GM12878 (cell line): ENCODE data around the gene NRXN3.

ENCODE experiments used
- ETV6 ChIP-seq, 2 experiments: fragments of 450-650 bp in 1 of 2; IDR thresholded peaks in 1 of 2; conservative IDR thresholded peaks in 1 of 2; 2 replicates each; pipeline ENCODE4 v1.6.1; 2014; ENCODE audit warnings: antibody characterized with exemption in 1 of 2, borderline replicate concordance in 1 of 2, low read depth in 1 of 2, mild to moderate bottlenecking in 1 of 2, moderate library complexity in 1 of 2
- FOXM1 ChIP-seq: IDR thresholded peaks from 2 replicates; pipeline ENCODE4 v1.6.1; 2012; ENCODE audit warnings: low read depth, mild to moderate bottlenecking, inconsistent platforms, low read length, moderate library complexity
- NFIC ChIP-seq: IDR thresholded peaks from 2 replicates; pipeline ENCODE4 v1.6.1; 2012; ENCODE audit warnings: low read depth, mild to moderate bottlenecking, inconsistent platforms, low read length, moderate library complexity
- NFYB ChIP-seq: IDR thresholded peaks from 2 replicates; pipeline ENCODE4 v1.6.1; 2011; ENCODE audit warnings: low read depth, mild to moderate bottlenecking, low read length, improper control_type of control experiment, moderate library complexity; ENCODE audit not compliant: insufficient read depth
- POLR2A ChIP-seq: IDR thresholded peaks from 2 replicates; pipeline ENCODE4 v1.6.1; 2011; ENCODE audit warnings: low read depth, mild to moderate bottlenecking, low read length
- RAD51 ChIP-seq: fragments of 450-650 bp; IDR thresholded peaks from 2 replicates; pipeline ENCODE4 v1.6.1; 2016; ENCODE audit warnings: moderate library complexity, mild to moderate bottlenecking, inconsistent platforms

GRCh38 chr14:79028281-79028680 lies 858.1 kb downstream of the NRXN3 start:
- TF ChIP-seq POLR2A (no peak), FOXM1 (no peak), RAD51 (no peak), NFIC (no peak), NFYB (no peak), ETV6 (conservative IDR thresholded peaks at IDR 0.05 in 1 of 2, IDR thresholded peaks at IDR 0.05 in 1 of 2; ENCODE audit: borderline replicate concordance in 1 of 2, low read depth in 1 of 2) (no peak)
